Measurements from ENCODE around the gene ROR1.

ROR1 gene

DNA sequence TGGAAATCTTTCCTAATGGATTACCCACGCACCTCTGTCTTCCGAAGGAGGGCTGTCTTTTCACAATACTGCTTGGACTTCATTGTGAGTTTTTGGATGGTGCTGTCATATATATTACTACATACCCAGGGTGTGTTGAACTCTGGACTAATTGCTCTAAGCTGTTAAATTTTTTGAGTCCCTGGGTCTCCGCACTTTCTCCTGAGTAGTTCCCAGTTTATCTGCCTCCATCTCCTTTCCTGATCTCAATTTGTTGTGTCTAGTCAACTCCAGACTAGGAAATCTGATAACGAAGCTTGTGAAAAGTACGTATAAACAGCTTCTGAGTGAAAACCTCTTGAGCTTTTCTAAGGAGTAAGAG lies 211.1 kb downstream of the ROR1 start:
- H3K36me3 Mint-ChIP-seq = no peaks in the 10 kb centered on the region
- H3K27me3 Mint-ChIP-seq = no peaks in the 10 kb centered on the region
- H3K27ac Mint-ChIP-seq = no peak overlapping the region
- no peaks in the 10 kb centered on the region for H3K4me1 Mint-ChIP-seq (ENCODE audit: low read depth)
- H3K9me3 Mint-ChIP-seq (ENCODE audit: low read depth) = no peaks in the 10 kb centered on the region
- H3K4me3 Mint-ChIP-seq = no peak overlapping the region

DNA sequence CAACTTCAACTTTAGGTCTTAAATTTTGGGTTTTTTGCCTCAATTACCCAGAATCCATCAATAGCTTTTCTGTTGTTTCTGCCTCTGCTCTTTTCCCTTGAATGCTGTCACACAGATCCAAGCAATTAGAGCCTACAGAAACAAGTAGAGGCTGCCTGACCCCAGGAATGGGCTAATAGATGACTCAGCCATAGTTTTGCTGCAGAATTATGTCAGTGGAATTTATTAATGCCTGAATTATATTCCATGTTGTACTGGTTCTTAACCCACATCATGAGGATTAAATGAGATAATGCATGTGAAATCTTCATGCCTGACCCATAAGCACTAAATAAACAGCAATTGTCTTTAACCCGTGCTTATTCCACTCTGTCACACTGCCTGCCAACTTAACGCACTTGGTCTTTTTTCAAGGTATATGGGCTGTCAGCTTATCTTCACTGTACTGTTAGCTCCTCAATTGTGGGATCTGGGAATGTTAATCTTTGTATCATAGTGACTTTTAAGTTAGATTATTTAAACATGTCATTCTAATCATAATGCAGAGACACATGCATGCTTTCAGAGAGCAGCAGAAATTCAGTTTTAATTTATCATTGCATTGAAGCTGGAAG lies 213.3 kb downstream of the ROR1 start:
- no peaks in the 10 kb centered on the region for H3K27me3 Mint-ChIP-seq
- H3K27ac Mint-ChIP-seq = no peak overlapping the region
- H3K4me1 Mint-ChIP-seq (ENCODE audit: low read depth) = no peaks in the 10 kb centered on the region
- H3K4me3 Mint-ChIP-seq = no peak overlapping the region
- H3K36me3 Mint-ChIP-seq = no peaks in the 10 kb centered on the region
- no peaks in the 10 kb centered on the region for H3K9me3 Mint-ChIP-seq (ENCODE audit: low read depth)

GRCh38 chr1:63987628-63988024 lies 213.8 kb downstream of the ROR1 start:
- Mint-ChIP-seq H3K4me3 (no peak overlapping the region), H3K27ac (no peak overlapping the region), H3K4me1 (ENCODE audit: low read depth) (no peaks in the 10 kb centered on the region), H3K36me3 (no peaks in the 10 kb centered on the region), H3K27me3 (no peaks in the 10 kb centered on the region), H3K9me3 (ENCODE audit: low read depth) (no peaks in the 10 kb centered on the region)

GRCh38 chr1:63988941-63989340 lies 215.1 kb downstream of the ROR1 start:
- Mint-ChIP-seq H3K27me3 (no peaks in the 10 kb centered on the region), H3K9me3 (ENCODE audit: low read depth) (no peaks in the 10 kb centered on the region), H3K4me1 (ENCODE audit: low read depth) (no peaks in the 10 kb centered on the region), H3K36me3 (no peaks in the 10 kb centered on the region), H3K27ac (no peak overlapping the region), H3K4me3 (no peak overlapping the region)

GRCh38 chr1:63991685-63992084 lies 217.9 kb downstream of the ROR1 start:
- H3K27me3 Mint-ChIP-seq = peaks cover 4% of the 10 kb centered on the region
- no peaks in the 10 kb centered on the region for H3K36me3 Mint-ChIP-seq
- H3K27ac Mint-ChIP-seq = no peak overlapping the region
- H3K4me3 Mint-ChIP-seq = no peak overlapping the region
- H3K4me1 Mint-ChIP-seq (ENCODE audit: low read depth) = no peaks in the 10 kb centered on the region
- no peaks in the 10 kb centered on the region for H3K9me3 Mint-ChIP-seq (ENCODE audit: low read depth)

- H3K4me3 Mint-ChIP-seq = no peak overlapping the region
- peaks cover 4% of the 10 kb centered on the region for H3K27me3 Mint-ChIP-seq
- no peaks in the 10 kb centered on the region for H3K4me1 Mint-ChIP-seq (ENCODE audit: low read depth)
- H3K9me3 Mint-ChIP-seq (ENCODE audit: low read depth) = no peaks in the 10 kb centered on the region
- H3K27ac Mint-ChIP-seq = no peak overlapping the region
- no peaks in the 10 kb centered on the region for H3K36me3 Mint-ChIP-seq
Measured at GRCh38 chr1:64000021-64000420, 226.2 kb downstream of the ROR1 start.

GRCh38 chr1:64001038-64001437 lies 227.2 kb downstream of the ROR1 start:
- no peak overlapping the region for H3K27ac Mint-ChIP-seq
- no peak overlapping the region for H3K4me3 Mint-ChIP-seq
- H3K9me3 Mint-ChIP-seq (ENCODE audit: low read depth) = no peaks in the 10 kb centered on the region
- H3K36me3 Mint-ChIP-seq = no peaks in the 10 kb centered on the region
- H3K4me1 Mint-ChIP-seq (ENCODE audit: low read depth) = no peaks in the 10 kb centered on the region
- H3K27me3 Mint-ChIP-seq = peaks cover 2% of the 10 kb centered on the region

DNA sequence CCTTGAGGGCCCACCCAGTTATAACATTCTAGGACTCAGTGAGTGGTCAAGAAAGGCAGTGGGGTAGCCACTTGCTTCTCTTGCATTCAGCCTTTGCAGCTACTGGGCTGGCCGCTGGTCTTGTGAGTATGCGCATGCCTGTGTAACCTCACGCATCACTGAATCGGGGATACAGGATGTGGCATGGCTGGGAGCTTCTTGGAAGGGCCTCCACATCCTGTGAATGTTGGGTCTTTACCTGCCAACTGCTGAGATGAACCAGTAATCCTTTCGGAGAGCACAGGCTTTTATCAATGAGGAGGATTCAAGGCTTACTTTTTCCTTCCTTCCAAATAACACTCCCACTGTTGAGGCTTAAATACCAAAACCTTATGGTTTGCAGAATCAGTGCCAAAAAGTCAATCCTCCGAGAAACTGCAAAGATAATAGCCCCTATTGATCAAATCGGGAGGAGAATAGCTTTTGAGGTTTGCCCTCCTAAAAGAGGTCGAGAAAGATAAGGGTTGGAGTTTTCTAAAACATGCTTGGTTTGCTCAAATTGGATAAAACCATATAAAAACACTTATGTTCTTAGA lies 230.7 kb downstream of the ROR1 start:
- H3K36me3 Mint-ChIP-seq = no peaks in the 10 kb centered on the region
- H3K27me3 Mint-ChIP-seq = no peaks in the 10 kb centered on the region
- no peak overlapping the region for H3K4me3 Mint-ChIP-seq
- no peak overlapping the region for H3K27ac Mint-ChIP-seq
- H3K4me1 Mint-ChIP-seq (ENCODE audit: low read depth) = peaks cover 5% of the 10 kb centered on the region
- H3K9me3 Mint-ChIP-seq (ENCODE audit: low read depth) = no peaks in the 10 kb centered on the region

DNA sequence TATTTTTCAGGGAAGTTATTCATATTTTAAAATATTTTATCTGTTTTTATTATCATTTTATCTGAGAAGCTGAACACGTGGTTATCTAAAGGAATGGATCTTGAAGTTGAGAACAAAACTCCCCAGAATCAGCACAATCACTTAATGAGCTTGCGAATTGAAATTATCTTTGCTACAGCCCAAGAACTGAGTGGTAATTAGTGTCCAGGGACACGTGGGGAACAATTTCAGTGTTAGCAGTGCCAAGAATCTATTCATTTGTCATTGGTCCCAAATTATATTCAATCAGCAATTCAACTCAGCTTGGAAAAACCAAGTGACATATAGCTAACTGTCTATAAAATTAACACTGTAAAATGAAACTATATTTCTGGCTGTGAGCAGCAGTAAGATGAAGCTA lies 232.0 kb downstream of the ROR1 start:
- H3K27ac Mint-ChIP-seq = no peak overlapping the region
- no peaks in the 10 kb centered on the region for H3K27me3 Mint-ChIP-seq
- no peaks in the 10 kb centered on the region for H3K9me3 Mint-ChIP-seq (ENCODE audit: low read depth)
- H3K36me3 Mint-ChIP-seq = no peaks in the 10 kb centered on the region
- H3K4me3 Mint-ChIP-seq = no peak overlapping the region
- peaks cover 5% of the 10 kb centered on the region for H3K4me1 Mint-ChIP-seq (ENCODE audit: low read depth)

- H3K4me3 Mint-ChIP-seq = no peak overlapping the region
- H3K9me3 Mint-ChIP-seq (ENCODE audit: low read depth) = no peaks in the 10 kb centered on the region
- peaks cover 5% of the 10 kb centered on the region for H3K4me1 Mint-ChIP-seq (ENCODE audit: low read depth)
- no peaks in the 10 kb centered on the region for H3K27me3 Mint-ChIP-seq
- no peak overlapping the region for H3K27ac Mint-ChIP-seq
- H3K36me3 Mint-ChIP-seq = no peaks in the 10 kb centered on the region
Measured at GRCh38 chr1:64006276-64007051, 232.6 kb downstream of the ROR1 start.

DNA sequence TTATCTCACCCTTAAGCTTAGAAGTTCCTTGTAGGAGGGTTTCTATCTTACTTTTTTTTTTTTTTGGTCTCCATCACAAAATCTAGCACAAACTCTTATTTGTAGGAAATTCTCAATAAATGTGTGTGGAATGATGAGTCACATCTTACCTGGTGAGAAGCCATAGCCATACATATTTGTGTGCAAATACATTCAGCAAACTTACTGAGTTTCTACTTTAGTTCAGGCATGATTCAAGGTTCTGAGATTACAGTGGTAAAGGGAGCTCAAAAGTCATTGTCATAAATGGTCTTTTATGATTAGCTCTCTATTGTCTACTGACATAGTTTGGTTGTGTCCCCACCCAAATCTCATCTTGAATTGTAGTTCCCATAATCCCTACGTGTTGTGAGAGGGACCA lies 236.5 kb downstream of the ROR1 start:
- Mint-ChIP-seq H3K27ac (no peak overlapping the region), H3K4me1 (ENCODE audit: low read depth) (peaks cover 5% of the 10 kb centered on the region), H3K4me3 (no peak overlapping the region), H3K9me3 (ENCODE audit: low read depth) (no peaks in the 10 kb centered on the region), H3K27me3 (no peaks in the 10 kb centered on the region), H3K36me3 (no peaks in the 10 kb centered on the region)

GRCh38 chr1:64013395-64013794 lies 239.6 kb downstream of the ROR1 start:
- Mint-ChIP-seq H3K4me1 (ENCODE audit: low read depth) (peaks cover 3% of the 10 kb centered on the region), H3K9me3 (ENCODE audit: low read depth) (no peaks in the 10 kb centered on the region), H3K27ac (no peak overlapping the region), H3K36me3 (no peaks in the 10 kb centered on the region), H3K4me3 (no peak overlapping the region), H3K27me3 (no peaks in the 10 kb centered on the region)

- Mint-ChIP-seq H3K9me3 (ENCODE audit: low read depth) (no peaks in the 10 kb centered on the region), H3K27me3 (no peaks in the 10 kb centered on the region), H3K4me1 (ENCODE audit: low read depth) (peaks cover 11% of the 10 kb centered on the region), H3K36me3 (no peaks in the 10 kb centered on the region), H3K4me3 (no peak overlapping the region), H3K27ac (no peak overlapping the region)
Measured at GRCh38 chr1:64019818-64020217, 246.0 kb downstream of the ROR1 start.

DNA sequence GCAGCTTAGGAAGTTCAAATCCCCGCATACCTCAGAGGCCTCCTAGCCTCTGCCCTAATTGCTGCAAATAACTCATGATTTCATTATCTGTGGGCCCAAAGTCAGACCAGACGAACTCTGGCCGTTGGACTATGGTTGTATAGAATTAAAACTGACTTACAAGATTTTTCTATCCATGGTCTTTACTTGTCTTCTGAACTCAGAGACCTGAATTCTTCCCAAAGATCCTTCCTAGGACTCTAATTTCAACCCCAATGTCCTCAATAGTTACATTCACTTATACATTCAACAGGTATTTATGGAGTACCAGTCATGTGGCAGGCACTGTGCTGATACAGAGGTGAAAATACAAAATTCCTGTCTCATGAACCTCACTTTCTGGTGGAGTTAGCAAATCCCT lies 247.2 kb downstream of the ROR1 start:
- no peaks in the 10 kb centered on the region for H3K27me3 Mint-ChIP-seq
- H3K4me3 Mint-ChIP-seq = no peak overlapping the region
- H3K4me1 Mint-ChIP-seq (ENCODE audit: low read depth) = peaks cover 11% of the 10 kb centered on the region
- no peaks in the 10 kb centered on the region for H3K9me3 Mint-ChIP-seq (ENCODE audit: low read depth)
- no peak overlapping the region for H3K27ac Mint-ChIP-seq
- H3K36me3 Mint-ChIP-seq = no peaks in the 10 kb centered on the region

DNA sequence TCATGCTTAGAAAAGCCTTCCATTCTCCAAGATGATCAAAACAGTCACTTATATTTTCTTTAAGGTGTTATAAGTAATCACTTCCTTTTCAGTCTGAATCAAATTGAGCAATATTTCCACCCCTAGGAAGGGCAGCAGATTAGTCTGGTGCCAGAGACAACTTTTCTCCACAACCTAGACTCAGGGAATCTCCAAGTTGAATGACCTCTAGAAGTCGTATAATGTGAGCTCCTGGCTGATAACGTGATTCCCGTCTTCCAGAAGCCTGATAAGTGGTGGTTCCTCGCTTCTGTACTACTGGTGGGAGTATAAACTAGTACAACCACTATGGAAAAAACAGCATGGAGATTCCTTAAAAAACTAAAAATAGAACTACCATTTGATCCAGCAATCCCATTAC lies 251.2 kb downstream of the ROR1 start:
- Mint-ChIP-seq H3K36me3 (no peaks in the 10 kb centered on the region), H3K27me3 (peaks cover 2% of the 10 kb centered on the region), H3K4me3 (no peak overlapping the region), H3K27ac (no peak overlapping the region), H3K9me3 (ENCODE audit: low read depth) (no peaks in the 10 kb centered on the region), H3K4me1 (ENCODE audit: low read depth) (peaks cover 1% of the 10 kb centered on the region)

DNA sequence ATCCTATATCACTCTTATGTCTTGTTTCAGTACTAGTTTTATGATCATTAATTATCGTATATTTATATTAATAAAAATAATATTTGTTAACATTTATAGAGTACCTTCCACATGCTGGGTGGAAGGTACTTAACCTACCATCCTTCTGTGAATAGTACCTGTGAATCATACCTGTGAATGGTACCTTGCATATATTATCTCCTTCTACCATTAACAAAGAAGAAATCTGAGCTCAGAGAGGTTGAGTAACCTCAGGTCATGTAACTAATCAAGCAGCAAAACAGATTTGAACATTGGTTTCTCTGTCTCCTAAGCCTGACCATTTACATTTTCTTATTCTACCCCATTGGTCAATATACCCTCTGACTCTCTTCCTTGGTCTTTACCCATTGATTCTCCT lies 255.2 kb downstream of the ROR1 start:
- H3K27me3 Mint-ChIP-seq = peaks cover 2% of the 10 kb centered on the region
- H3K4me3 Mint-ChIP-seq = no peak overlapping the region
- H3K4me1 Mint-ChIP-seq (ENCODE audit: low read depth) = no peaks in the 10 kb centered on the region
- no peaks in the 10 kb centered on the region for H3K9me3 Mint-ChIP-seq (ENCODE audit: low read depth)
- no peaks in the 10 kb centered on the region for H3K36me3 Mint-ChIP-seq
- H3K27ac Mint-ChIP-seq = no peak overlapping the region
